H1 (cell line): ENCODE data around the gene GRID1. TPM values are rescaled to one million over a fixed set of nuclear protein-coding genes. Genes with fewer than 3 reads are reported as not detected.

Experiments
- CTCF ChIA-PET: fragments of 300-600 bp; sonication (Branson Sonifier 250); formaldehyde crosslinking; loops from one replicate; lab custom pipeline; 2021; ENCODE audit not compliant: partially characterized antibody; lab: Charles Lee
- POLR2A ChIA-PET: fragments of 300-600 bp; sonication (Branson Sonifier 250); formaldehyde crosslinking; loops from one replicate; lab custom pipeline; 2021; ENCODE audit warnings: inconsistent platforms; ENCODE audit not compliant: partially characterized antibody; lab: Charles Lee
- DNase-seq, 2 experiments: peaks; one replicate each; pipeline versions ENCODE4 v3.0.0 to v3.0.0-alpha.2; 2010 to 2022; ENCODE audit warnings: low spot score in 2 of 2, low read depth in 1 of 2, mixed read lengths in 1 of 2
- FAIRE-seq: peaks from 2 replicates; lab custom pipeline; 2011; peaks lifted over from hg19 to GRCh38; lab: Jason Lieb, UNC
- H2AFZ ChIP-seq: 2 replicates; pipeline ENCODE4 v1.8.1; 2012; ENCODE audit warnings: low read length, inconsistent platforms
- H2AK5ac ChIP-seq: 2 replicates; pipeline ENCODE4 v1.6.1; 2013; ENCODE audit warnings: low read depth, low read length
- H2BK120ac ChIP-seq: replicated peaks from 2 replicates; pipeline ENCODE3; 2013; ENCODE audit warnings: low read depth, low read length, inconsistent platforms
- H2BK12ac ChIP-seq: 2 replicates; pipeline ENCODE4 v1.6.1; 2013; ENCODE audit warnings: low read depth, low read length
- H2BK15ac ChIP-seq: 2 replicates; pipeline ENCODE4 v1.6.1; 2013; ENCODE audit warnings: low read length
- H2BK20ac ChIP-seq: 2 replicates; pipeline ENCODE4 v1.6.1; 2013; ENCODE audit warnings: low read length
- H2BK5ac ChIP-seq: 2 replicates; pipeline ENCODE4 v1.6.1; 2013; ENCODE audit warnings: low read depth, low read length
- H3K14ac ChIP-seq: 2 replicates; pipeline ENCODE4 v1.6.1; 2013; ENCODE audit warnings: inconsistent platforms; ENCODE audit not compliant: insufficient read length
- H3K18ac ChIP-seq: 2 replicates; pipeline ENCODE4 v1.6.1; 2013; ENCODE audit warnings: low read length; ENCODE audit errors: extremely low read depth
- H3K23ac ChIP-seq: 2 replicates; pipeline ENCODE4 v1.6.1; 2013; ENCODE audit warnings: inconsistent platforms; ENCODE audit not compliant: insufficient read length
- H3K23me2 ChIP-seq: 2 replicates; pipeline ENCODE4 v1.6.1; 2013; ENCODE audit warnings: low read depth, low read length
- H3K27ac ChIP-seq: 2 replicates; pipeline ENCODE4 v1.6.1; 2011; ENCODE audit warnings: low read depth, low read length, inconsistent platforms
- H3K27me3 ChIP-seq, 4 experiments: replicated peaks in 1 of 4; 1 replicate in 1 of 4; 2 replicates in 3 of 4; pipeline versions ENCODE4 v1.6.1 to v1.8.1; 2011 to 2013; ENCODE audit warnings: low read length in 3 of 4, mild to moderate bottlenecking in 3 of 4, inconsistent platforms in 2 of 4, mixed read lengths in 2 of 4, moderate library complexity in 1 of 4; ENCODE audit not compliant: control insufficient read depth in 3 of 4, insufficient read depth in 3 of 4; ENCODE audit errors: extremely low read depth in 1 of 4
- H3K36me3 ChIP-seq, 4 experiments: 2 replicates each; pipeline versions ENCODE4 v1.6.1 to v1.8.1; 2011 to 2013; ENCODE audit warnings: mild to moderate bottlenecking in 4 of 4, low read length in 3 of 4, moderate library complexity in 2 of 4, control low read depth in 1 of 4, inconsistent platforms in 1 of 4; ENCODE audit not compliant: insufficient read depth in 4 of 4, control insufficient read depth in 2 of 4
- H3K4ac ChIP-seq: replicated peaks from 2 replicates; pipeline ENCODE3; 2013; ENCODE audit warnings: low read length, low read depth, mixed read lengths, inconsistent platforms; ENCODE audit not compliant: insufficient read length
- H3K4me1 ChIP-seq, 4 experiments: replicated peaks in 1 of 4; 1 replicate in 1 of 4; 2 replicates in 3 of 4; pipeline versions ENCODE4 v1.6.1 to v1.8.1; 2011 to 2013; ENCODE audit warnings: low read length in 3 of 4, inconsistent platforms in 2 of 4, mixed read lengths in 1 of 4; ENCODE audit not compliant: insufficient read depth in 4 of 4, control insufficient read depth in 3 of 4
- H3K4me2 ChIP-seq, 2 experiments: 2 replicates each; pipeline versions ENCODE4 v1.6.1 to v1.8.1; 2011 to 2013; ENCODE audit warnings: low read depth in 2 of 2, low read length in 2 of 2, control low read depth in 1 of 2, inconsistent platforms in 1 of 2, mild to moderate bottlenecking in 1 of 2; ENCODE audit not compliant: insufficient read depth in 1 of 2
- H3K4me3 ChIP-seq, 4 experiments: fragments of 200-600, 300-600 bp in 1 of 4; sonication (generic), shearing (Covaris generic), sonication (Bioruptor Twin) in 1 of 4; 2 replicates each; pipeline versions ENCODE4 v1.5.1 to v1.8.1; 2011 to 2016; ENCODE audit warnings: low read length in 4 of 4, low read depth in 3 of 4, control low read depth in 2 of 4, inconsistent platforms in 2 of 4, mild to moderate bottlenecking in 2 of 4, mixed read lengths in 1 of 4, moderate library complexity in 1 of 4; ENCODE audit not compliant: insufficient read depth in 2 of 4; ENCODE audit errors: extremely low read depth in 1 of 4
- H3K56ac ChIP-seq: replicated peaks from 2 replicates; pipeline ENCODE3; 2013; ENCODE audit warnings: low read depth, mild to moderate bottlenecking, mixed read lengths, low read length, inconsistent platforms; ENCODE audit not compliant: insufficient read length
- H3K79me1 ChIP-seq: 2 replicates; pipeline ENCODE4 v1.6.1; 2013; ENCODE audit warnings: low read depth, low read length, control low read depth
- H3K79me2 ChIP-seq, 2 experiments: 2 replicates each; pipeline versions ENCODE4 v1.6.1 to v1.8.1; 2012 to 2013; ENCODE audit warnings: low read length in 2 of 2, mild to moderate bottlenecking in 2 of 2, inconsistent platforms in 1 of 2; ENCODE audit not compliant: insufficient read depth in 2 of 2, control insufficient read depth in 1 of 2
- H3K9ac ChIP-seq, 4 experiments: replicated peaks in 1 of 4; 1 replicate in 1 of 4; 2 replicates in 3 of 4; pipeline versions ENCODE4 v1.6.1 to v1.8.1; 2011 to 2013; ENCODE audit warnings: low read depth in 3 of 4, low read length in 3 of 4, control low read depth in 2 of 4, mild to moderate bottlenecking in 2 of 4, moderate library complexity in 2 of 4, inconsistent platforms in 1 of 4; ENCODE audit errors: extremely low read depth in 1 of 4
- H3K9me3 ChIP-seq, 2 experiments: 2 replicates each; pipeline versions ENCODE4 v1.6.1 to v1.8.1; 2012 to 2013; ENCODE audit warnings: mild to moderate bottlenecking in 2 of 2, moderate library complexity in 2 of 2, control low read depth in 1 of 2, inconsistent platforms in 1 of 2, low read depth in 1 of 2, low read length in 1 of 2, mixed read lengths in 1 of 2; ENCODE audit not compliant: insufficient read depth in 2 of 2
- H4K20me1 ChIP-seq, 2 experiments: replicated peaks in 1 of 2; 2 replicates each; pipeline versions ENCODE3 to v1.8.1; 2011 to 2013; ENCODE audit warnings: inconsistent platforms in 2 of 2, low read length in 2 of 2, mild to moderate bottlenecking in 1 of 2; ENCODE audit not compliant: insufficient read depth in 2 of 2, control insufficient read depth in 1 of 2
- H4K5ac ChIP-seq: 2 replicates; pipeline ENCODE4 v1.6.1; 2013; ENCODE audit warnings: low read length, low read depth, mixed read lengths, inconsistent platforms; ENCODE audit not compliant: insufficient read length
- H4K8ac ChIP-seq: 2 replicates; pipeline ENCODE4 v1.8.0; 2013; ENCODE audit warnings: mild to moderate bottlenecking, moderate library complexity, low read length, inconsistent platforms; ENCODE audit not compliant: insufficient read depth; ENCODE audit errors: extremely low read depth
- H4K91ac ChIP-seq: replicated peaks from 2 replicates; pipeline ENCODE3; 2013; ENCODE audit warnings: low read length, mixed read lengths, inconsistent platforms; ENCODE audit not compliant: insufficient read length
- BACH1 ChIP-seq: IDR thresholded peaks from 2 replicates; pipeline ENCODE4 v1.6.1; 2012; ENCODE audit warnings: low read length, improper control_type of control experiment
- BRCA1 ChIP-seq: IDR thresholded peaks from 2 replicates; pipeline ENCODE4 v1.6.1; 2012; ENCODE audit warnings: low read depth, low read length, improper control_type of control experiment
- CREB1 ChIP-seq: IDR thresholded peaks from 2 replicates; pipeline ENCODE4 v1.6.1; 2012; ENCODE audit warnings: inconsistent platforms
- EGR1 ChIP-seq: IDR thresholded peaks from 2 replicates; pipeline ENCODE4 v1.6.1; 2011; ENCODE audit warnings: low read depth, low read length, borderline replicate concordance
- EZH2 ChIP-seq: fragments of 200-600 bp; sonication (generic); IDR thresholded peaks from 2 replicates; pipeline ENCODE4 v1.7.1; 2012; ENCODE audit warnings: low read depth, mild to moderate bottlenecking, moderate library complexity, low read length, inconsistent platforms; ENCODE audit not compliant: severe bottlenecking
- FOSL1 ChIP-seq: IDR thresholded peaks from 2 replicates; pipeline ENCODE4 v1.6.1; 2011; ENCODE audit warnings: mild to moderate bottlenecking, low read depth, low read length, moderate library complexity; ENCODE audit not compliant: insufficient read depth
- GTF2F1 ChIP-seq: IDR thresholded peaks from 2 replicates; pipeline ENCODE4 v1.6.1; 2012; ENCODE audit warnings: low read depth, low read length, improper control_type of control experiment, borderline replicate concordance
- JUN ChIP-seq: IDR thresholded peaks from 2 replicates; pipeline ENCODE4 v1.6.1; 2011; ENCODE audit warnings: low read depth, mild to moderate bottlenecking, improper control_type of control experiment, low read length
- JUND ChIP-seq: IDR thresholded peaks from 2 replicates; pipeline ENCODE4 v1.6.1; 2011; ENCODE audit warnings: mild to moderate bottlenecking, improper control_type of control experiment, low read length
- NANOG ChIP-seq: IDR thresholded peaks from 2 replicates; pipeline ENCODE4 v1.6.1; 2011; ENCODE audit warnings: low read length, low read depth, mild to moderate bottlenecking, inconsistent platforms; ENCODE audit not compliant: insufficient read depth, poor library complexity, severe bottlenecking
- PHF8 ChIP-seq: fragments of 200-600 bp; sonication (generic); conservative IDR thresholded peaks from 2 replicates; pipeline ENCODE4 v1.7.1; 2012; ENCODE audit warnings: low read depth, mild to moderate bottlenecking, inconsistent platforms, low read length, moderate library complexity
- RXRA ChIP-seq: IDR thresholded peaks from 2 replicates; pipeline ENCODE4 v1.6.1; 2011; ENCODE audit warnings: low read depth, mild to moderate bottlenecking, low read length, moderate library complexity; ENCODE audit not compliant: insufficient read depth
- SP1 ChIP-seq: IDR thresholded peaks from 2 replicates; pipeline ENCODE4 v1.6.1; 2011; ENCODE audit warnings: low read depth, low read length
- SUZ12 ChIP-seq: fragments of 200-600 bp; sonication (generic); IDR thresholded peaks from 2 replicates; pipeline ENCODE4 v1.6.1; 2012; ENCODE audit warnings: mild to moderate bottlenecking, inconsistent platforms, low read length, moderate library complexity, mixed read lengths
- TBP ChIP-seq: IDR thresholded peaks from 2 replicates; pipeline ENCODE4 v1.6.1; 2011; ENCODE audit warnings: low read depth, low read length, improper control_type of control experiment
- YY1 ChIP-seq: IDR thresholded peaks from 2 replicates; pipeline ENCODE4 v1.6.1; 2011; ENCODE audit warnings: low read depth, mild to moderate bottlenecking, low read length
- WGBS, 2 experiments: shearing (Covaris generic) in 1 of 2; methylation state at CpG; one replicate each; pipeline versions ENCODE4 v1.1.6 to v1.1.7; 2013 to 2015; ENCODE audit warnings: low lambda C conversion rate in 2 of 2, mixed read lengths in 2 of 2, inconsistent platforms in 1 of 2, low coverage in 1 of 2, missing lambda C conversion rate in 1 of 2; ENCODE audit not compliant: insufficient replicate concordance in 2 of 2, insufficient coverage in 1 of 2, insufficient read length in 1 of 2; ENCODE audit errors: extremely low coverage in 1 of 2, missing lambda C conversion rate in 1 of 2; 5-methylcytosine and 5-hydroxymethylcytosine counted together
- polyA plus RNA-seq, 7 experiments: library from polyadenylated mRNA; depleted of rRNA in 3 of 7; stranded (reverse) in 5 of 7; unstranded in 2 of 7; fragments of >200 nt in 5 of 7; fragments of 200-250 nt in 2 of 7; gene quantifications; 1 replicate in 5 of 7; 2 replicates in 1 of 7; 4 replicates in 1 of 7; pipeline versions ENCODE4 v1.2.1 to v1.2.3, GENCODE V29; 2011 to 2013; ENCODE audit warnings: missing spikeins in 2 of 7, mixed read lengths in 2 of 7
- total RNA-seq: library from RNA; stranded (reverse); fragmentation: NEBNext Ultra II Directional; extraction: Animal tissue kit (Norgen Biotek cat#: 25700); gene quantifications from 2 replicates; pipeline ENCODE4 v1.2.1, GENCODE V29; 2021

Gene GRID1
- total and polyA plus RNA-seq, 2 of the 8 experiments (the other 6 are each of a cell fraction or from before 2014, with no cell fraction given) = 0.22 to 0.30 TPM

DNA sequence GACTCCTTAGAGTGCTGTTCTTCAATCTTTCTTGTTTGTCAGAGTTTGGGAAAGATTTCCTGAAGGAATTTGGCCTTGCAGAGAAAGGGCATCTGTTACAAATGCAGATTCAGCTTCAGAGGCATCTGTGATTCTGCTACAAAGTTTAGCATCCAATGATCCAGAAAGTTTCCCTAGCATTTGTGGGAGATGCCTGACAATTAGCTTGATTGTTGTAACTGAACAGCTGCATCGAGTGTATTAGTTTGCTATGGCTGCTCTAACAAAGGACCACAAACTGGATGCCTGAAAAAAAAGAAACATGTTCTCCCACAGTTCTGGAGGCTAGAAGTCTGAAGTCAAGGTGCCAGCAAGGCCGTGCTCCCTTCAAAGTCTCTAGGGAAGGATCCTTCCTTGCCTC, 365.1 kb downstream of the GRID1 start:
- no peaks in the 10 kb centered on the region for H3K79me1 ChIP-seq
- no peak overlapping the region for H2BK120ac ChIP-seq
- H3K27me3 ChIP-seq = no peaks in the 10 kb centered on the region; a peak in 1 of 7 replicates
- H3K56ac ChIP-seq = no peak overlapping the region
- no peak overlapping the region for H4K8ac ChIP-seq
- H4K91ac ChIP-seq = no peak overlapping the region
- no peak overlapping the region for H3K4me3 ChIP-seq
- H3K9ac ChIP-seq = no peak overlapping the region
- FAIRE-seq (no peak), DNase-seq (no peak)
- no peaks in the 10 kb centered on the region for H4K20me1 ChIP-seq
- no peak overlapping the region for H2BK12ac ChIP-seq
- POLR2A ChIA-PET = no interaction called here
- CTCF ChIA-PET = interaction anchor here (0.7 to 2.1 kb wide), 4 partner anchors 13 to 141 kb away, joined by 3 to 5 read pairs (median 3); no protein-coding TSS in a partner anchor
- no peak overlapping the region for H4K5ac ChIP-seq
- H3K36me3 ChIP-seq = no peaks in the 10 kb centered on the region
- no peak overlapping the region for H2AFZ ChIP-seq
- no peak overlapping the region for H3K23ac ChIP-seq
- no peaks in the 10 kb centered on the region for H3K79me2 ChIP-seq
- H2AK5ac ChIP-seq = no peak overlapping the region
- H3K23me2 ChIP-seq = no peaks in the 10 kb centered on the region
- no peak overlapping the region for H3K18ac ChIP-seq
- no peak overlapping the region for H2BK20ac ChIP-seq
- no peak overlapping the region for H3K14ac ChIP-seq
- H3K4me2 ChIP-seq = no peak overlapping the region
- H2BK5ac ChIP-seq = no peak overlapping the region
- 84% methylated on average over 2 of the region's 2 CpGs; no CpG with 5 or more reads in 1 of the 2 experiments for WGBS, 2 experiments
- H3K4me1 ChIP-seq = no peaks in the 10 kb centered on the region
- H2BK15ac ChIP-seq = no peak overlapping the region
- no peak overlapping the region for H3K27ac ChIP-seq
- no peaks in the 10 kb centered on the region for H3K9me3 ChIP-seq
- H3K4ac ChIP-seq = no peak overlapping the region
- TF ChIP-seq SP1 = no peak
- TF ChIP-seq NANOG = no peak
- no peak for TF ChIP-seq YY1
- no peak for TF ChIP-seq EGR1
- no peak for TF ChIP-seq FOSL1
- TF ChIP-seq BRCA1 = no peak
- no peak for TF ChIP-seq RXRA
- no peak for TF ChIP-seq CREB1
- no peak for TF ChIP-seq GTF2F1
- no peak for TF ChIP-seq EZH2
- TF ChIP-seq BACH1 = no peak
- no peak for TF ChIP-seq SUZ12
- TF ChIP-seq JUND = no peak
- no peak for TF ChIP-seq JUN
- TF ChIP-seq PHF8 = no peak
- TF ChIP-seq TBP = no peak
